CD4-positive, alpha-beta T cell treated with Interleukin-17A for 4 hours (primary cell): ENCODE data around the gene TMEM245.
"Not testable (repeated sequence)": the region's sequence is repeated elsewhere in the genome, so short reads cannot be mapped to it uniquely, and the experiment has no call there.

ENCODE experiments used
- DNase-seq: peaks from one replicate; pipeline ENCODE4 v3.0.0-alpha.2; 2020; ENCODE audit warnings: mixed read lengths

The TMEM245 gene

GRCh38 chr9:109060191-109060590 is 59.6 kb downstream of the TMEM245 start:
- no peak for DNase-seq

GRCh38 chr9:109053121-109053520 is 66.6 kb downstream of the TMEM245 start:
- DNase-seq: not testable (repeated sequence)

GRCh38 chr9:109052416-109052815 is 67.3 kb downstream of the TMEM245 start:
- no peak for DNase-seq

- no peak for DNase-seq
These were observed 68.0 kb downstream of the TMEM245 start for GRCh38 chr9:109051733-109052132.

- no peak for DNase-seq
These were observed 69.3 kb downstream of the TMEM245 start for GRCh38 chr9:109050444-109050843.

GRCh38 chr9:109048822-109049221 is 70.9 kb downstream of the TMEM245 start:
- no peak for DNase-seq

- no peak for DNase-seq
These were observed 72.5 kb downstream of the TMEM245 start for GRCh38 chr9:109047259-109047658.

GRCh38 chr9:109046346-109046745 is 73.4 kb downstream of the TMEM245 start:
- no peak for DNase-seq

GRCh38 chr9:109043578-109043977 is 76.2 kb downstream of the TMEM245 start:
- no peak for DNase-seq

GRCh38 chr9:109040571-109040970 is 79.2 kb downstream of the TMEM245 start:
- DNase-seq: no peak

- DNase-seq: no peak
These were observed 80.2 kb downstream of the TMEM245 start for GRCh38 chr9:109039539-109039938.

GRCh38 chr9:109037946-109038715 is 81.6 kb downstream of the TMEM245 start:
- DNase-seq: no peak

- DNase-seq: no peak
These were observed 82.7 kb downstream of the TMEM245 start for GRCh38 chr9:109036744-109037680.

- DNase-seq: no peak
These were observed 83.9 kb downstream of the TMEM245 start for GRCh38 chr9:109035684-109036423.

GRCh38 chr9:109033941-109034700 is 85.6 kb downstream of the TMEM245 start:
- no peak for DNase-seq

- DNase-seq: no peak
These were observed 88.5 kb downstream of the TMEM245 start for GRCh38 chr9:109031241-109031640.

GRCh38 chr9:109030426-109030825 is 89.3 kb downstream of the TMEM245 start:
- DNase-seq: no peak

- no peak for DNase-seq
These were observed 91.3 kb downstream of the TMEM245 start for GRCh38 chr9:109028457-109028856.

- DNase-seq: no peak
These were observed 92.6 kb downstream of the TMEM245 start for GRCh38 chr9:109027176-109027575.

- DNase-seq: no peak
These were observed 93.4 kb downstream of the TMEM245 start for GRCh38 chr9:109026306-109026705.

- DNase-seq: no peak
These were observed 96.9 kb downstream of the TMEM245 start for GRCh38 chr9:109022873-109023272.
